G401.6 (cell line): ENCODE results near the gene CARD14.
"Not testable (repeated sequence)": the region's sequence is repeated elsewhere in the genome, so short reads cannot be mapped to it uniquely, and the experiment has no call there.

Experiments
- FAIRE-seq: peaks from 2 replicates; lab custom pipeline; 2012; peaks lifted over from hg19 to GRCh38; lab: Jason Lieb, UNC

Gene CARD14

DNA sequence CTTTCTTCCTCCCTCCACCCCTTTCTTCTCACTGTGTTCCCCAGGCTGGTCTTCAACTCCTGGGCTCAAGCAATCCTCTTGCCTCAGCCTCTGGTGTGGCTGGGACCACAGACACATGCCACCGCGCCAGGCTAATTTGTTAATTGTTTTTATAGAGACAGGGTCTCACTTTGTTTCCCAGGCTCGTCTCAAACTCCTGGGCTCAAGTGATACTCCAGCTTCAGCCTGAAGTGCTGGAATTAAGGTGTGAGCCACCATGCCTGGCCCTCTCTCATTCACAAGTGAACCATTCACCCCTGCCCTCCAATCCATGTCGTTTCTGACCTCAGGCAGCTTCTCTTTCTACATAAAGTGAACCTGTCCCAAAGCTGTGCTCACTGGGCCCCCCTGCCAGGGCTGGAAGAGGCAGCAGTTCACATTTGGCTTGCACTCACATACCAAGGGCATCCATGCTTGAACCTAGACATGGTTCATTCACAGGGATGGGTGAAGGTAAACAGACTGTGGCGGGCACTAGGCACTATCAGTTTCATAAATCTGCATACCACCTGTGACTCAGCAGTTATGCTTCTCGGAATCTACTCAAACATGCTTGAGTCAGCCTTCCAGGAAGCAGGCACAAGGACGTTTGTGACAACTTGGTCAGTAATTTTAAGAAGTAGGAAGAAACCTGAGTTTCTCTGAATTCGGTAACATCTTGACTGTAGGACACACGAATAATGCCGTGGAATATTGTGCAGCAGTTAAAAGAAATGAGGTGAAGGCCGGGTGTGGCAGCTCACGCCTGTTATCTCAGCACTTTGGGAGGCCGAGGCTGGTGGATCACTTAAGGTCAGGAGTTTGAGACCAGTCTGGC is 84.8 kb downstream of the CARD14 start:
- FAIRE-seq, result no peak

DNA sequence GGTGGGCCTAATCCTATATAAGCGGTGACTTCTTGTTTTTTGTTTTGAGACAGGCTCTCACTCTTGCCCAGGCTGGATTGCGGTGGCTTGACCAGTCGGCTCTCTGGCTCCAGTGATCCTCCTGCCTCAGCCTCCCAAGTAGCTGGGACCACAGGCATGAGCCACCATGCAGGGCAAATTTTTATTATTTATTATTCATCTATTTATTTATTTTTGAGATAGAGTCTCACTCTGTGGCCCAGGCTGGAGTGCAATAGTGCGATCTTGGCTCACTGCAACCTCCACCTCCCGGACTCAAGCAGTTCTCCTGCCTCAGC is 86.2 kb downstream of the CARD14 start:
- no peak for FAIRE-seq

- no peak for FAIRE-seq
Observed at GRCh38 chr17:80257716-80258213, 87.9 kb downstream of the CARD14 start.

DNA sequence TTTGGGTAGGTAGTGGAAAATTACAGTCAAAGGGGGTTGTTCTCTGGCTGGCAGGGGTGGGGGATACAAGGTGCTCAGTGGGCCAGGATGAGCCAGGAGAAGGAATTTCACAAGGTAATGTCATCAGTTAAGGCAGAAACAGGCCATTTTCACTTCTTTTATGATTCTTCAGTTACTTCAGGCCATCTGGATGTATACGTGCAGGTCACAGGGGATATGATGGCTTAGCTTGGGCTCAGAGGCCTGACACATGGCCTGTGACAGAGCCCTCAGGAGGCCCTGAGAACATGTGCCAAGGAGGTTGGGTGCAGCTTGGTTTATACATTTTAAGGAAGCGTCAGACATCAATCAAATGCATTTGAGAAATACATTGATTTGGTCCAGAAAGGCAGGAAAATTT is 88.5 kb downstream of the CARD14 start:
- FAIRE-seq, result not testable (repeated sequence)
